ENCODE results near the gene SNX6. TPM values are rescaled to one million over a fixed set of nuclear protein-coding genes. Genes with fewer than 3 reads are reported as not detected.
"Not testable (repeated sequence)": the region's sequence is repeated elsewhere in the genome, so short reads cannot be mapped to it uniquely, and the experiment has no call there.

Gene SNX6
- total RNA-seq, 3 donors from 2014 or later, result 58.0 to 59.6 (median 59.4) TPM

GRCh38 chr14:34538871-34539406 lies 91.0 kb downstream of the SNX6 start:
- H3K9me3 Mint-ChIP-seq, result no peaks in the 10 kb centered on the region
- DNase-seq (no peak), ATAC-seq (peak; percentile 49 to 57)
- H3K4me1 Mint-ChIP-seq (ENCODE audit: low read depth), result peaks cover 38% of the 10 kb centered on the region
- H3K4me3 Mint-ChIP-seq, result peak overlapping the region; percentile 99
- H3K27me3 Mint-ChIP-seq (ENCODE audit: low read depth), result no peaks in the 10 kb centered on the region
- H3K36me3 Mint-ChIP-seq (ENCODE audit: insufficient read depth), result peaks cover 6% of the 10 kb centered on the region

GRCh38 chr14:34538096-34538495 lies 91.9 kb downstream of the SNX6 start:
- not testable (repeated sequence) for DNase-seq; H3K27me3 Mint-ChIP-seq (ENCODE audit: low read depth); H3K9me3 Mint-ChIP-seq; ATAC-seq
- Mint-ChIP-seq H3K4me1 (ENCODE audit: low read depth) (peaks cover 42% of the 10 kb centered on the region), H3K4me3 (peak overlapping the region; percentile 99), H3K36me3 (ENCODE audit: insufficient read depth) (peaks cover 11% of the 10 kb centered on the region)

GRCh38 chr14:34537677-34538009 lies 92.3 kb downstream of the SNX6 start:
- peaks cover 11% of the 10 kb centered on the region for H3K36me3 Mint-ChIP-seq (ENCODE audit: insufficient read depth)
- H3K4me3 Mint-ChIP-seq, result no peak overlapping the region
- H3K9me3 Mint-ChIP-seq, result no peaks in the 10 kb centered on the region
- peaks cover 42% of the 10 kb centered on the region for H3K4me1 Mint-ChIP-seq (ENCODE audit: low read depth)
- DNase-seq (no peak), ATAC-seq (no peak)
- H3K27me3 Mint-ChIP-seq (ENCODE audit: low read depth), result no peaks in the 10 kb centered on the region

DNA sequence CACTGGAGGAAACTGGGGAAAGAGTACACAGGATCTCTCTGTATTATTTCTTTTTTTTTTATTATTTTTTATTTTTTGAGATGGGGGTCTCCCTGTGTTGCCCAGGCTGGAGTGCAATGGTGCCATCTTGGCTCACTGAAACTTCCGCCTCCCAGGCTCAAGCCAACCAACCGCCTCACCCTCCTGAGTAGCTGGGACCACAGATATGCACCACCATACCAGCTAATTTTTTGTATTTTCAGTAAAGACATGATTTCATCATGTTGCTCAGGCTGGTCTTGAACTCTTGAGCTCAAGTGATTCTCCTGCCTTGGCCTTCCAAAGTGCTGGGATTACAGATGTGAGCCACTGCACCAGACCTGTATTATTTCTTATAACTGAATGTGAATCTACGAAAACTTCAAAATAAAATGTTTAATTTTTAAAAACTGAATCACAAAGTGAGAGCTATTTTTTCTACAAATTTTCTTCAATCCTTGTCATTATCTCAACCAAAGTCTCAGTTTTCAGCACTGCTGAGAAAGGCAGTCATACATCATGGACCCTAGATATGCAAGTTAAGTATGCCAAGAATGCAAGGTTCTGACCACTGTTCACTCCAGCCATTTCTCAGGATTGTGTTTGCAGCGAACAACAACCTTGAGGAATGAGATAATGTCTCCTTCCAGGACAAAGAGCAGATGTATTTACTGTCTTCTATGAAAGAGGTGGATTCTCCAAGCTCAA lies 92.8 kb downstream of the SNX6 start:
- ATAC-seq (no peak), DNase-seq (no peak)
- Mint-ChIP-seq H3K27me3 (ENCODE audit: low read depth) (no peaks in the 10 kb centered on the region), H3K36me3 (ENCODE audit: insufficient read depth) (peaks cover 14% of the 10 kb centered on the region), H3K4me1 (ENCODE audit: low read depth) (peaks cover 42% of the 10 kb centered on the region), H3K4me3 (no peak overlapping the region), H3K9me3 (no peaks in the 10 kb centered on the region)

DNA sequence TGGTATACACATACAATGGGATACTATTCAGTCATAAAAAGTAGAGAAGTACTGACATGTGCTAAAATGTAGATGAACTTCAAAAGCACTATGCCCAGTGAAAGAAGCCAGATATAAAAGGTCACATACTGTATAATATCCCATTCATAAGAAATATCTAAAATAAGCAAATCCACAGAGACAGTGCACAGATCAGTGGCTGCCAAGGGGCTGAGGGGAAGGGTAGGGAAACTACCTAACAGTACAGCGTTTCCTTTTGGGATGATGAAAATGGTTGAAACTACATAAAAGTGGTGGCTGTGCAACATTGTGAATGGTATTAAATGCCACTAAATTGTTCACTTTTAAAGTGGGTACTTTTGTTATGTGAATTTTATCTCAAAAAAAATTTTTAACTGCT lies 102.4 kb downstream of the SNX6 start:
- ATAC-seq (no peak), DNase-seq (no peak)
- Mint-ChIP-seq H3K27me3 (ENCODE audit: low read depth) (no peaks in the 10 kb centered on the region), H3K36me3 (ENCODE audit: insufficient read depth) (peaks cover 26% of the 10 kb centered on the region), H3K4me3 (no peak overlapping the region), H3K4me1 (ENCODE audit: low read depth) (peaks cover 2% of the 10 kb centered on the region), H3K9me3 (no peaks in the 10 kb centered on the region)

DNA sequence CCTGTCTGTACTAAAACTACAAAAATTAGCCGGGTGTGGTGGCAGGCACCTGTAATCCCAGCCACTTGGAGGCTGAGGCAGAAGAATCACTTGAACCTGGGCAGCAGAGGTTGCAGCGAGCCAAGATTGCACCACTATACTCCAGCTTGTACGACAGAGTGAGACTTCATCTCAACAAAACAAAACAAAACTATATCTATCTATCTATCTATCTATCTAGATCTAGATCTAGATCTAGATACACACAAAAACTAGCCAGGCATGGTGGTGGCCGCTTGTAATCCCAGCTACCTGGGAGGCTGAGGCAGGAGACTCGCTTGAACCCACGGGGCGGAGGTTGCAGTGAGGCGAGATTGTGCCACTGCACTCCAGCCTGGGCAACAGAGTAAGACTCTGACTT lies 105.7 kb downstream of the SNX6 start:
- not testable (repeated sequence) for H3K4me1 Mint-ChIP-seq (ENCODE audit: low read depth); ATAC-seq; DNase-seq; H3K4me3 Mint-ChIP-seq; H3K9me3 Mint-ChIP-seq; H3K27me3 Mint-ChIP-seq (ENCODE audit: low read depth)
- peaks cover 37% of the 10 kb centered on the region for H3K36me3 Mint-ChIP-seq (ENCODE audit: insufficient read depth)

- no peaks in the 10 kb centered on the region for H3K9me3 Mint-ChIP-seq
- no peak overlapping the region for H3K4me3 Mint-ChIP-seq
- H3K4me1 Mint-ChIP-seq (ENCODE audit: low read depth), result peaks cover 1% of the 10 kb centered on the region
- no peak for DNase-seq
- H3K27me3 Mint-ChIP-seq (ENCODE audit: low read depth), result no peaks in the 10 kb centered on the region
- peaks cover 44% of the 10 kb centered on the region for H3K36me3 Mint-ChIP-seq (ENCODE audit: insufficient read depth)
- no peak for ATAC-seq
Measured at GRCh38 chr14:34522496-34522895, 107.5 kb downstream of the SNX6 start.

GRCh38 chr14:34521071-34521470 lies 108.9 kb downstream of the SNX6 start:
- ATAC-seq; DNase-seq; H3K4me3 Mint-ChIP-seq; H3K27me3 Mint-ChIP-seq (ENCODE audit: low read depth); H3K4me1 Mint-ChIP-seq (ENCODE audit: low read depth); H3K9me3 Mint-ChIP-seq: not testable (repeated sequence)
- H3K36me3 Mint-ChIP-seq (ENCODE audit: insufficient read depth), result peaks cover 48% of the 10 kb centered on the region

GRCh38 chr14:34520304-34520970 lies 109.5 kb downstream of the SNX6 start:
- H3K9me3 Mint-ChIP-seq; H3K27me3 Mint-ChIP-seq (ENCODE audit: low read depth); ATAC-seq; H3K4me1 Mint-ChIP-seq (ENCODE audit: low read depth); DNase-seq; H3K4me3 Mint-ChIP-seq: not testable (repeated sequence)
- H3K36me3 Mint-ChIP-seq (ENCODE audit: insufficient read depth), result peaks cover 54% of the 10 kb centered on the region

Other genes starting within 250 kb of the SNX6 start
- gene SPTSSA, start 167.9 kb downstream of the SNX6 start, total RNA-seq, result 1 to 10 TPM; 6.2 to 7.2 (median 6.6) TPM
- gene EAPP, start 90.4 kb downstream of the SNX6 start, total RNA-seq, result 10 to 100 TPM; 34.8 to 38.9 (median 35.7) TPM
- 10 to 100 TPM in 1 of 3 donors, 1 to 10 TPM in 2; 5.8 to 11.0 (median 6.9) TPM for gene CFL2, start 84.4 kb upstream of the SNX6 start, total RNA-seq
- 10 to 100 TPM; 70.8 to 79.5 (median 77.9) TPM for gene BAZ1A, start 245.2 kb upstream of the SNX6 start, total RNA-seq

Measured in activated T-cell treated with anti-CD3 and anti-CD28 coated beads, Interleukin-2, amount 50 U/mL, for 4 hours (primary cell).